BJ (cell line): ENCODE data around the gene MAN2A1. TPM values are rescaled to one million over a fixed set of nuclear protein-coding genes. Genes with fewer than 3 reads are reported as not detected.

Source experiments
- CTCF ChIA-PET: fragments of 350-600 bp; formaldehyde crosslinking; extraction: SDS; loops from one replicate; lab custom pipeline; 2021; ENCODE audit warnings: antibody characterized with exemption, inconsistent platforms; lab: Yijun Ruan, JAX
- POLR2A ChIA-PET: fragments of 300-600 bp; sonication (Branson Sonifier 250); formaldehyde crosslinking; extraction: SDS; loops from one replicate; lab custom pipeline; 2021; ENCODE audit warnings: antibody characterized with exemption; lab: Charles Lee
- DNase-seq: peaks from one replicate; pipeline ENCODE4 v3.0.0-alpha.2; 2011; ENCODE audit warnings: low read depth
- H3K27me3 ChIP-seq: 2 replicates; pipeline ENCODE4 v1.6.0; 2011; ENCODE audit warnings: low read length; ENCODE audit not compliant: control insufficient read depth, insufficient read depth
- H3K36me3 ChIP-seq: 2 replicates; pipeline ENCODE4 v1.5.1; 2011; ENCODE audit warnings: low read length; ENCODE audit not compliant: control insufficient read depth, insufficient read depth
- H3K4me3 ChIP-seq: 2 replicates; pipeline ENCODE4 v1.5.1; 2011; ENCODE audit warnings: low read depth, mild to moderate bottlenecking, control low read depth, low read length
- polyA plus RNA-seq: library from polyadenylated mRNA; depleted of rRNA; stranded (reverse); fragments of >200 nt; gene quantifications from 2 replicates; pipeline ENCODE4 v1.2.3, GENCODE V29; 2011
- TF ChIP-seq, protein P1 (sequence below): IDR thresholded peaks from 2 replicates; pipeline ENCODE4 v1.5.1; 2011; ENCODE audit warnings: low read depth, mild to moderate bottlenecking, control low read depth, inconsistent platforms, low read length, moderate library complexity; ENCODE audit not compliant: insufficient read depth

MAN2A1 gene
- polyA plus RNA-seq, 1 experiment = 18.4 TPM

DNA sequence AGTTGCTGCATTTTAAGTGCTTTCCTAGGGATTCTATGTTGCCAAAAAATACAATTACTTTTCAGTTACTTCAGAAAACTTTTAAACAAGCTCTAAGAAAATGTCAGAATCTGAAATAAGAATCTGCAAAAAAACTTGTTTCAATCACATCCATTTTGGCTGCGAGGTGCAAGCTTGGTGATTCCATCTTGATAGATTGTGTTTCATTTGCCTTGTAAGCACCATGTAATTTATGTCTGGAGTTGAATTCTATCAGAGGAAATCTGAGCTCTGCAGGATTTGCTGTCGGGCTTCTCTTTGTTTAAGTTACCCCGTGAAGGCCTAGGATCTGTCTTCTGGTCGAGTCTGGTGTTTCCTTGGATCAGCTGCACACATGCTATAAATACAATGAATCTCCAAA lies 40.4 kb upstream of the MAN2A1 start:
- Histone ChIP-seq H3K36me3 (no peaks in the 10 kb centered on the region), H3K27me3 (no peaks in the 10 kb centered on the region), H3K4me3 (no peak overlapping the region)
- CTCF ChIA-PET = interaction anchor here (1.0 kb wide), 1 partner anchor 12 kb away, joined by 3 read pairs; no protein-coding TSS in a partner anchor
- POLR2A ChIA-PET = no interaction called here
- TF ChIP-seq, protein P1, sequence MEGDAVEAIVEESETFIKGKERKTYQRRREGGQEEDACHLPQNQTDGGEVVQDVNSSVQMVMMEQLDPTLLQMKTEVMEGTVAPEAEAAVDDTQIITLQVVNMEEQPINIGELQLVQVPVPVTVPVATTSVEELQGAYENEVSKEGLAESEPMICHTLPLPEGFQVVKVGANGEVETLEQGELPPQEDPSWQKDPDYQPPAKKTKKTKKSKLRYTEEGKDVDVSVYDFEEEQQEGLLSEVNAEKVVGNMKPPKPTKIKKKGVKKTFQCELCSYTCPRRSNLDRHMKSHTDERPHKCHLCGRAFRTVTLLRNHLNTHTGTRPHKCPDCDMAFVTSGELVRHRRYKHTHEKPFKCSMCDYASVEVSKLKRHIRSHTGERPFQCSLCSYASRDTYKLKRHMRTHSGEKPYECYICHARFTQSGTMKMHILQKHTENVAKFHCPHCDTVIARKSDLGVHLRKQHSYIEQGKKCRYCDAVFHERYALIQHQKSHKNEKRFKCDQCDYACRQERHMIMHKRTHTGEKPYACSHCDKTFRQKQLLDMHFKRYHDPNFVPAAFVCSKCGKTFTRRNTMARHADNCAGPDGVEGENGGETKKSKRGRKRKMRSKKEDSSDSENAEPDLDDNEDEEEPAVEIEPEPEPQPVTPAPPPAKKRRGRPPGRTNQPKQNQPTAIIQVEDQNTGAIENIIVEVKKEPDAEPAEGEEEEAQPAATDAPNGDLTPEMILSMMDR = no peak
- no peak for DNase-seq

DNA sequence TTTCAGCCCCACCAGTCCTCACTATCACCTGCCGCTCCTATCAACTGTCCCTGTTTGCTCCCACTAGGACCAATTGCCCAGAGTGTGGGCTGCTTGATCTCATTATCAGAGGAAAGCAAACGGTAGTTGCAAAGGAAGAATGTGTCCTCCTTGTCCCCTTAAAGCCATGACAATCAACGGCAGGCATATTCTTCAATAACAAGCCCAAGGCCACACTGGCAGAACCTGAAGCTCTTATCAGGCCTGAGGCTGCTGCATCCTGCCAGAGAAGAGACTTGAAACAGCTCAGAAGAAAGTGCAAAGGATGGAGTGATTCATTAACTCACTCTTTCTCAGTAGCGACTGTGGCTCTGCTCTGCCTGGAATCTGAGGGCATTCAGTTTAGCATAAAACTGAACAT lies 39.2 kb upstream of the MAN2A1 start:
- no peak for DNase-seq
- TF ChIP-seq, protein P1 = no peak
- CTCF ChIA-PET = no interaction called here
- H3K4me3 ChIP-seq = no peak overlapping the region
- H3K27me3 ChIP-seq = no peaks in the 10 kb centered on the region
- POLR2A ChIA-PET = no interaction called here
- H3K36me3 ChIP-seq = no peaks in the 10 kb centered on the region

DNA sequence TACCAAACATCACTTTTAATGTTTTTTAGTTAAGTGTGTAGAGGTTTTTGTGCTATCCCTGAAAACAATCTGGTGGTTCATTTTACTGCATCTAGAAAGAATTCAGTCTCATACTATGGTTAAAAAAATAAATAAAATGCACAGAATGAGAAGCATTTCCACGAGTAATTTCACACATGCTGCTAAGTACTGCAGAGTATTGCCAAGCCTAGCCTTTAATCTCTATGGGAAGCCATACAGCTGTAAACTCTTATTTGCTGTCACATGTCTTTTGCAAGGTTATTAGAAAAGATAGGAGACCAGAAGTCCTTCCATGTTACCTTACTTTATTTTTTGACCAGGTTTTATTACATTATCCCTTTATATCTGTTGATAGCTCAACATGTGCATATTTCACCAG lies 37.6 kb upstream of the MAN2A1 start:
- Histone ChIP-seq H3K4me3 (no peak overlapping the region), H3K27me3 (no peaks in the 10 kb centered on the region), H3K36me3 (no peaks in the 10 kb centered on the region)
- DNase-seq = no peak
- POLR2A ChIA-PET = no interaction called here
- CTCF ChIA-PET = no interaction called here
- TF ChIP-seq, protein P1 = no peak

DNA sequence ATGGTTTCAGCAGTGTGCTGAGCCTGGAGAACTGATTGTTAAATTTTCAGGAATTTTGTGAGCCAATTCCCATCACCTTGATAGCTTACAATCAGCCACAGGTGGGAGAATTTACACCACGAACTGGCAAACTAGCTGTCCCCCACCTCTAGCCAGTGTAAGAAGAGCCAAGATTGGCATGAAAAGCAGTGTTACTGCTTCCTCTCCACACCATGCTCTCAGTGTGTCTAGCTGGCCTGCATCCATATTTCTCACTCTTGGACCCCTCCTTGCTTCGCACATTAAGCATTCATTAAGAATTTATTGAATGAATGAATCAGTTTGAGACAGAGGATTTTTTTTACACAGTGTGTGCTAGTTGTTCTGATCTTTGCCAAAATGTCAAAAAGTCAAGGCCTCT lies 36.7 kb upstream of the MAN2A1 start:
- no peaks in the 10 kb centered on the region for H3K27me3 ChIP-seq
- no peaks in the 10 kb centered on the region for H3K36me3 ChIP-seq
- no peak overlapping the region for H3K4me3 ChIP-seq
- TF ChIP-seq, protein P1 = no peak
- no peak for DNase-seq
- ChIA-PET CTCF (no interaction called here), POLR2A (no interaction called here)

DNA sequence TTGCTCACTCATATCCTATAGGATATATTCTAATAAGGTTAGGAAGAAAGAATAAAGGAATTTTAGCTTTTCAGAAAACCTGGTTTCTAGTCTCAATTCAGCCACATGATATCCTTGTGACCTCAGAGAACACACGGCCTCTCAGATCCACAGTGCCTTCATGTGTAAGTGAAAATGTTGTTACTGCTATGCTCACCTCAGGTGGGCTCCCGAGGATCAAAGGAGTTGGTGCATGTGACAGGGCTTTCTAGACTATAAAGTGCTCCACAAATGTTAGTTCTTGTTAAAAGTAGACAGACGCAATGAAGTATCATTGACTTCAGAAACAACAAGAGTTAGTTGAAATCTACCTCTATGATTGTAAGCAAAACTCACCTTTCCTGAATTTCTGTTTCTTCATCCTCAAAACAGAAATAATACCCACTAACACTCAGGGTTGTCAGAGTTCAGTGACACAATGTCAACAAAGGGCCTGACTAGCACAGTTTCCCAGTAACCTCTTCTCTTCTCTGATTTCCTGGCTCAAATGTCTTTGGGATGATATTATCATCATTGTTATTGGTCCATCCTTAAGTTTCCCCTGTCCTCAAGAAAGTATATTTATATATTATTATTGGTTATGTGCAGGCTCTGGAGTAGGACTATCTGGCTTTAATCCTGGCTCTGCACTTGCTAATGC lies 36.0 kb upstream of the MAN2A1 start:
- no peaks in the 10 kb centered on the region for H3K36me3 ChIP-seq
- ChIA-PET POLR2A (no interaction called here), CTCF (no interaction called here)
- no peak overlapping the region for H3K4me3 ChIP-seq
- TF ChIP-seq, protein P1 = no peak
- DNase-seq = no peak
- H3K27me3 ChIP-seq = no peaks in the 10 kb centered on the region
